Right lobe of liver (tissue), 6 donors: Measurements from ENCODE around the gene B4GALT6. TPM values are rescaled to one million over a fixed set of nuclear protein-coding genes. Genes with fewer than 3 reads are reported as not detected.

Experiments
- ATAC-seq, 4 donors: fragments of 200-7000 bp; cut with Tn5 transposase; one replicate each; pipeline ENCODE4 v1.9.1; 2020; ENCODE audit warnings: mild to moderate bottlenecking in 4 of 4, moderate library complexity in 4 of 4
- DNase-seq, 3 donors: peaks; one replicate each; pipeline ENCODE4 v3.0.0-alpha.2; 2020
- H3K27ac ChIP-seq, 3 donors: fragments of 200-600 bp; one replicate each; pipeline ENCODE4 v1.8.0; 2022
- H3K27me3 ChIP-seq, 2 donors: fragments of 200-600 bp; one replicate each; pipeline ENCODE4 v1.8.0; 2022
- H3K36me3 ChIP-seq, 4 donors: fragments of 200-600 bp; sonication (generic) in 1 of 4; one replicate each; pipeline versions ENCODE4 v1.5.1 to v1.8.0; 2017 to 2022; ENCODE audit warnings: control low read depth in 1 of 4
- H3K4me1 ChIP-seq, 4 donors: fragments of 200-600 bp; sonication (generic) in 1 of 4; one replicate each; pipeline versions ENCODE4 v1.5.1 to v1.8.0; 2017 to 2022; ENCODE audit warnings: control low read depth in 1 of 4
- H3K4me3 ChIP-seq, 3 donors: fragments of 200-600 bp; one replicate each; pipeline ENCODE4 v1.8.0; 2022
- H3K9me3 ChIP-seq, 4 donors: fragments of 200-600 bp; sonication (generic) in 1 of 4; one replicate each; pipeline versions ENCODE4 v1.5.1 to v1.8.0; 2017 to 2022; ENCODE audit warnings: control low read depth in 1 of 4
- POLR2A ChIP-seq: fragments of 450-650 bp; IDR thresholded peaks from one replicate; pipeline ENCODE4 v1.6.1; 2017; ENCODE audit warnings: antibody characterized with exemption, mild to moderate bottlenecking
- WGBS: methylation state at CpG from one replicate; pipeline ENCODE4 v1.1.6; 2018; ENCODE audit warnings: low coverage, low lambda C conversion rate; ENCODE audit not compliant: insufficient coverage; ENCODE audit errors: missing lambda C conversion rate; 5-methylcytosine and 5-hydroxymethylcytosine counted together
- intact Hi-C, 2 donors: fragments of 100-400 bp; cut with DNase I; formaldehyde crosslinking; loops; one replicate each; pipeline versions ENCODE4 v1.11.2 to v1.14.1; 2022
- total RNA-seq, 6 experiments: library from RNA; depleted of rRNA in 2 of 6; stranded (reverse); fragments of >200 nt in 2 of 6; fragmentation: NEBNext Ultra II Directional in 3 of 6; extraction: Animal tissue kit (Norgen Biotek cat#: 25700) in 3 of 6; gene quantifications; one replicate each; pipeline versions ENCODE4 v1.1.0 to v1.2.4, GENCODE V29; 2016 to 2023
- TF ChIP-seq, protein P1 (sequence below), 4 donors: fragments of 200-600 bp in 3 of 4; fragments of 450-650 bp in 1 of 4; IDR thresholded peaks; one replicate each; pipeline versions ENCODE4 v1.5.1 to v1.8.0; 2016 to 2022; ENCODE audit warnings: antibody characterized with exemption in 4 of 4, mild to moderate bottlenecking in 2 of 4
- donor health status: DM: no; HTN: yes; CAD: no.
- donor health status: DM: no; HTN: no; CAD: no.
- donor health status: DM: no; HTN: no; CAD: no.
- donor health status: DM: no; HTN: yes; CAD: no.
- donor health status: DM: no; HTN: yes; CAD: no.

B4GALT6 gene
- total RNA-seq, 6 experiments from 2014 or later = 1.7 to 4.8 (median 2.0) TPM

DNA sequence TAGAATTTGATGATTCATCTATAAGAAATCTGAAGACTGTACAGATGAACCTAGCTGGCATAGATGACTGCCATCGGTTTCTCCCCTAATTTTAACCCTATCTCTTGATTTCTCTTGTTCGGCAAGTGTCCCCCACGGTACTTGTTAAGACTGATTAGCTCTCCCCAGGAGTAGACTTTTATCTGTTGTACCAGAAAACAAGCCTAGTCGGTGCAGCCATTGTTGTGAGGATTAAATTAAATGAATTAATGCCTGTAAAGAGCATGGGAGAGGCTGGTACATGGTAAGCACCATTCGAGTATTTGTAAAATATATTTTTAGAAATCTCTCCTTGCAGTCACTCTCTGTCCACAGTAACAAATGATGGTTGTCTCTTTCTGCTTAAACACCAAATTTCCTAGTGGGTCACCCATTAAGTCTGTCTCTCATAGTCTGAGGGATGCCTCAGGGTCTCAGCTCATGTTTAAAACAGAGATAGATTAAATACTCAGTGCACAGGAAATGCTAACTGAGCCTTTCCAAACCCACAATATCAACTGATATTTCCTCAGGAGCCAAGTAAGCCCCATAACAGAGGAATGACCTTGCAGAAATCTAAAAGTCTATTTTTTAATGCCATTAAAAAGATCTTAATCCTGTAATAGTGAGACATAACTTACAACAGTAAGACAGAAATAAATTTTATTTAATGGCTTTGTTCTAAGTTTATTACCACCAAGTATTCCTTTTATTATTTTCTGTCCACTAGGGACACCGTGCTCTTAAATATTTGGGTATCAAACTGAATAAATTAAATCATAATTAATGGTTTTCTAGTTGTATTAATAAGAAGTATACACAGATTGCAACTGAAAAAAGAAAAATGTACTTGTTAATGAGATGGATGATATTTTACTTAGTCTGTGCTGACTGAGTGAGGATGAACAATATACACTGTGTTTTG lies 2.9 kb upstream of the B4GALT6 start:
- 61% methylated on average over 6 of the region's 6 CpGs for WGBS
- Histone ChIP-seq H3K36me3 (no peaks in the 10 kb centered on the region), H3K27me3 (no peaks in the 10 kb centered on the region), H3K27ac (no peak overlapping the region), H3K9me3 (no peaks in the 10 kb centered on the region), H3K4me1 (no peaks in the 10 kb centered on the region), H3K4me3 (no peak overlapping the region)
- intact Hi-C loops = no loop called here
- TF ChIP-seq, protein P1, sequence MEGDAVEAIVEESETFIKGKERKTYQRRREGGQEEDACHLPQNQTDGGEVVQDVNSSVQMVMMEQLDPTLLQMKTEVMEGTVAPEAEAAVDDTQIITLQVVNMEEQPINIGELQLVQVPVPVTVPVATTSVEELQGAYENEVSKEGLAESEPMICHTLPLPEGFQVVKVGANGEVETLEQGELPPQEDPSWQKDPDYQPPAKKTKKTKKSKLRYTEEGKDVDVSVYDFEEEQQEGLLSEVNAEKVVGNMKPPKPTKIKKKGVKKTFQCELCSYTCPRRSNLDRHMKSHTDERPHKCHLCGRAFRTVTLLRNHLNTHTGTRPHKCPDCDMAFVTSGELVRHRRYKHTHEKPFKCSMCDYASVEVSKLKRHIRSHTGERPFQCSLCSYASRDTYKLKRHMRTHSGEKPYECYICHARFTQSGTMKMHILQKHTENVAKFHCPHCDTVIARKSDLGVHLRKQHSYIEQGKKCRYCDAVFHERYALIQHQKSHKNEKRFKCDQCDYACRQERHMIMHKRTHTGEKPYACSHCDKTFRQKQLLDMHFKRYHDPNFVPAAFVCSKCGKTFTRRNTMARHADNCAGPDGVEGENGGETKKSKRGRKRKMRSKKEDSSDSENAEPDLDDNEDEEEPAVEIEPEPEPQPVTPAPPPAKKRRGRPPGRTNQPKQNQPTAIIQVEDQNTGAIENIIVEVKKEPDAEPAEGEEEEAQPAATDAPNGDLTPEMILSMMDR (IDR thresholded peaks at IDR 0.05) = peak in 1 of 4 donors; percentile 10
- no peak for TF ChIP-seq POLR2A
- DNase-seq = no peak
- no peak for ATAC-seq

DNA sequence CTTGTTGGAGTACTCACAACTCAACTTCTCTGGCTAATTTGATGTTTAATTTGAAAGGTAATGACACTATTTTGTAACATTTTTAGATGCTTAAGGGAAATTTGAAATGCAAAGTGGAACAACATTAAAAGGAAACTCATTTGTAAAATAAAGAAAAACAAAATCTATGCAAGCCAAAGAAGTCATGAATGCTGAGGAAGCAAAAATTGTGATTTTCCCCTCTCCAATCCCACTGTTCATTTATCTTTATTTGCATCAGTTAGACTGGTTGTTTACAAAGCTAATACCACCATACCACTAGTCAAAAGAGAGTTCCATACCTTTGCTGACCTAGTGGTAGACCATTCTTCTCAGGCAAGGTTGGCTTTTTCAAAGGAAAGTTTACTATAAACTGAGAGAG lies 2.2 kb upstream of the B4GALT6 start:
- intact Hi-C loops = no loop called here
- no peak for DNase-seq
- no peaks in the 10 kb centered on the region for H3K27me3 ChIP-seq
- no peaks in the 10 kb centered on the region for H3K9me3 ChIP-seq
- no peak for TF ChIP-seq POLR2A
- TF ChIP-seq, protein P1 (IDR thresholded peaks at IDR 0.05) = no peak
- no peak for ATAC-seq
- no peak overlapping the region for H3K4me3 ChIP-seq
- H3K27ac ChIP-seq = no peak overlapping the region
- no peaks in the 10 kb centered on the region for H3K4me1 ChIP-seq
- no peaks in the 10 kb centered on the region for H3K36me3 ChIP-seq

DNA sequence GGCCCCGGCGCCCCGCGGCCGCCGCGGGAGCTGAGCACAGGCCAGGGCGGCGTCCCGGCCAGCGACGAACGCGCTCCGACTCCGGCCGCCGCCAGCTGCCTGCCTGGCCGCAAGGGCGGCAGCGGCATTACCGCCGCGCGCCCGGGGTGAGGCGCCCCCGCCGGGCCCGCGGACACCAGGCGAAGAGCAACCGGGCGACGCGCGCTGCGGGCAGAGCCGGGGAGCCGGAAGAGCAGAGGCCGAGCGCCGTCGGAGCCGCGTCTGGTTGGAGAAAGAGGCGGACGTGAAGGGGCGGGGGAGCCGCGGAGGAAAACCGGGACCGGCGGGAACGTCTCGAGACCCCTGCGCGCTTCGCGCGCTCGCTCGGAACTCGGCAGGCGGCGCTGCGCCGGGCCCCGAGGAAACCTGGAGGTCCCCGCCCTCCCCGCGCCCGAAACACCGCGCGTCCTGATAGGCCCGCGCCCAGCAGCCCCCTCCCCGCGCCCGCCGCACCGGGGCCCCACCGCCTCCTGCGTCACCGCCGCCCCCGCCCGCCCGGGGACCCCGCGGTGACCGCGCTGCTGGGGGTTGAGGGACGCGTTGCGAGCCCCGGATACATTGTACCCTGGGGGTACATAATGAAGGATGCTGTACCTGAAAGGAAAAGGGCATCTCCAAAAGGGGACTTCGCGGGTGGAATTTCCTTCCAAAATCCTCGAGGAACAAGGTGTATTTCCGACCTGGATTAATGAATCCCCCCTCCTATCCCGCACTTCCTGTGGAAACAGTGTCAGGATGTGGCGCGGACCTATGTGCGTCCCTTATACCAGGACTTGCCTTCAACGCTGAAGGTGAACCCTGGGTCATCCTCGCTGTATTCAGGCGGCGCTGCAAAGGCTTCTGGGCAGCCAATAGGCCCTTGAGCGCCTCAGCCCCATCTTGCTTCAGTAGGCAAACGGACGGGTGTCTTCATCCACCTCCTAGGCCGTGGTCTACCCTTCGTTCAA lies 1.0 kb upstream of the B4GALT6 start:
- peak; percentile 74 to 82 (median 74) for DNase-seq
- no peaks in the 10 kb centered on the region for H3K4me1 ChIP-seq

DNA sequence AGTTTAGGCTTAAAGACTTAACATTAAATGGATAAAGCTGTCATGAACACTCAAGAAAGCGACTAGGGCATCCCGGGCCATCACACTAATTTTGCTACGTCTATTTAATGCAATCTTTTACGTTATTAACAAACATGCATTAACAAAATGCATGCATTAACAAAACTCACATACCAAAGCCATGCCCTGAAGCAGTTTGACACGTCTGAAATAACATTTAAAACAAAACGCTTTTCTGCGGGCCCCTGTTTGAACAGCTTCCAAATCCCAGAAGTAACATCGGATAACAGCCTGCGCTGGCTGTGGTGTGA lies 458 bp downstream of the B4GALT6 start:
- TF ChIP-seq POLR2A = no peak
- TF ChIP-seq, protein P1 (IDR thresholded peaks at IDR 0.05) = no peak
- intact Hi-C loops = no loop called here
- Histone ChIP-seq H3K27ac (no peak overlapping the region), H3K27me3 (no peaks in the 10 kb centered on the region), H3K4me1 (no peaks in the 10 kb centered on the region), H3K36me3 (no peaks in the 10 kb centered on the region), H3K9me3 (no peaks in the 10 kb centered on the region), H3K4me3 (peak overlapping the region; percentile 52 to 62 (median 60))
- ATAC-seq (no peak), DNase-seq (no peak)
- WGBS = 18% methylated on average over 9 of the region's 9 CpGs

More for the DNA sequence above, 1.0 kb upstream of the B4GALT6 start:
- H3K27ac ChIP-seq = peak overlapping the region; percentile 21 to 50 (median 44)
- no peaks in the 10 kb centered on the region for H3K9me3 ChIP-seq
- H3K4me3 ChIP-seq = peak overlapping the region; percentile 57 to 62 (median 61)
- WGBS = 5% methylated on average over 44 of the region's 115 CpGs
- H3K36me3 ChIP-seq = no peaks in the 10 kb centered on the region
- intact Hi-C loops = no loop called here
- no peaks in the 10 kb centered on the region for H3K27me3 ChIP-seq
- peak; percentile 61 for TF ChIP-seq POLR2A
- TF ChIP-seq, protein P1 (IDR thresholded peaks at IDR 0.05) = peak; percentile 31 to 56 (median 48)
- peak; percentile 76 to 93 (median 90) for ATAC-seq
